Lower leg skin (tissue), 4 donors: ENCODE data around the gene ABL2. TPM values are rescaled to one million over a fixed set of nuclear protein-coding genes. Genes with fewer than 3 reads are reported as not detected.

Source experiments
- DNase-seq, 2 donors: peaks; one replicate each; pipeline ENCODE4 v3.0.0-alpha.2; 2019; ENCODE audit warnings: low spot score in 2 of 2
- H3K4me3 ChIP-seq: fragments of 200-600 bp; sonication (generic); 2 replicates; pipeline ENCODE4 v1.5.1; 2017; ENCODE audit warnings: mild to moderate bottlenecking, low read depth; ENCODE audit not compliant: poor library complexity, severe bottlenecking
- CTCF ChIP-seq, 3 donors: fragments of 450-650 bp; IDR thresholded peaks; one replicate each; pipeline ENCODE4 v1.5.1; 2016; ENCODE audit warnings: antibody characterized with exemption in 3 of 3, mild to moderate bottlenecking in 3 of 3, moderate library complexity in 2 of 3
- POLR2A ChIP-seq, 2 donors: fragments of 450-650 bp; IDR thresholded peaks; one replicate each; pipeline ENCODE4 v1.6.1; 2016 to 2017; ENCODE audit warnings: antibody characterized with exemption in 2 of 2, mild to moderate bottlenecking in 1 of 2, moderate library complexity in 1 of 2
- WGBS, 2 donors: methylation state at CpG; one replicate each; pipeline ENCODE4 v1.1.5; 2018; 5-methylcytosine and 5-hydroxymethylcytosine counted together
- intact Hi-C: fragments of 100-400 bp; cut with DNase I; formaldehyde crosslinking; loops from one replicate; pipeline ENCODE4 v1.15.0; 2023; ENCODE audit warnings: low total_unique reads
- total RNA-seq, 4 donors: library from RNA; depleted of rRNA; stranded (reverse); fragments of >200 nt; gene quantifications; one replicate each; pipeline ENCODE4 v1.1.0, GENCODE V29; 2016

The ABL2 gene
- total RNA-seq, 4 donors from 2014 or later, result 8.6 to 13.6 (median 11.5) TPM

- no peak overlapping the region for H3K4me3 ChIP-seq
- no peak for TF ChIP-seq POLR2A (IDR thresholded peaks at IDR 0.05)
- TF ChIP-seq CTCF (IDR thresholded peaks at IDR 0.05), result no peak
- 88 to 94% methylated on average over 4 of the region's 4 CpGs for WGBS, 2 donors
- no peak for DNase-seq
- intact Hi-C loops, result no loop called here
These were observed 134.1 kb downstream of the ABL2 start for GRCh38 chr1:179095377-179095776.

GRCh38 chr1:179094818-179095217, 134.7 kb downstream of the ABL2 start:
- H3K4me3 ChIP-seq, result no peak overlapping the region
- WGBS, 2 donors, result 51 to 59% methylated on average over 5 of the region's 5 CpGs
- DNase-seq, result no peak
- no peak for TF ChIP-seq CTCF (IDR thresholded peaks at IDR 0.05)
- TF ChIP-seq POLR2A (IDR thresholded peaks at IDR 0.05), result no peak
- intact Hi-C loops, result no loop called here

- 85 to 90% methylated on average over 9 of the region's 9 CpGs for WGBS, 2 donors
- H3K4me3 ChIP-seq, result no peak overlapping the region
- no peak for TF ChIP-seq CTCF (IDR thresholded peaks at IDR 0.05)
- peak in 1 of 2 donors; percentile 71 for DNase-seq
- intact Hi-C loops, result no loop called here
These were observed 136.5 kb downstream of the ABL2 start for GRCh38 chr1:179092896-179093461.

- peak in 1 of 2 donors; percentile 91 for DNase-seq
- no peak overlapping the region for H3K4me3 ChIP-seq
- intact Hi-C loops, result no loop called here
- WGBS, 2 donors, result 70 to 81% methylated on average over 3 to 5 of the region's 5 CpGs
- TF ChIP-seq POLR2A (IDR thresholded peaks at IDR 0.05) (no peak), CTCF (IDR thresholded peaks at IDR 0.05) (no peak)
These were observed 137.7 kb downstream of the ABL2 start for GRCh38 chr1:179091691-179092165.

GRCh38 chr1:179090923-179091322, 138.6 kb downstream of the ABL2 start:
- DNase-seq, result no peak
- TF ChIP-seq POLR2A (IDR thresholded peaks at IDR 0.05), result no peak
- no peak for TF ChIP-seq CTCF (IDR thresholded peaks at IDR 0.05)
- WGBS, 2 donors, result 80% methylated on average over 4 of the region's 4 CpGs
- intact Hi-C loops, result no loop called here
- no peak overlapping the region for H3K4me3 ChIP-seq

GRCh38 chr1:179090522-179090921, 139.0 kb downstream of the ABL2 start:
- DNase-seq, result no peak
- intact Hi-C loops, result no loop called here
- H3K4me3 ChIP-seq, result no peak overlapping the region
- 54 to 65% methylated on average over 8 of the region's 8 CpGs for WGBS, 2 donors
- TF ChIP-seq CTCF (IDR thresholded peaks at IDR 0.05), result no peak
- TF ChIP-seq POLR2A (IDR thresholded peaks at IDR 0.05), result no peak
